GM12874 (cell line): ENCODE results near the gene ZBTB9.

Experiments used
- TF ChIP-seq, protein P1 (sequence below): IDR thresholded peaks from 2 replicates; pipeline ENCODE4 v1.5.1; 2011; ENCODE audit warnings: low read depth, mild to moderate bottlenecking, control low read depth, low read length, moderate library complexity; ENCODE audit not compliant: insufficient read depth

ZBTB9 gene, protein sequence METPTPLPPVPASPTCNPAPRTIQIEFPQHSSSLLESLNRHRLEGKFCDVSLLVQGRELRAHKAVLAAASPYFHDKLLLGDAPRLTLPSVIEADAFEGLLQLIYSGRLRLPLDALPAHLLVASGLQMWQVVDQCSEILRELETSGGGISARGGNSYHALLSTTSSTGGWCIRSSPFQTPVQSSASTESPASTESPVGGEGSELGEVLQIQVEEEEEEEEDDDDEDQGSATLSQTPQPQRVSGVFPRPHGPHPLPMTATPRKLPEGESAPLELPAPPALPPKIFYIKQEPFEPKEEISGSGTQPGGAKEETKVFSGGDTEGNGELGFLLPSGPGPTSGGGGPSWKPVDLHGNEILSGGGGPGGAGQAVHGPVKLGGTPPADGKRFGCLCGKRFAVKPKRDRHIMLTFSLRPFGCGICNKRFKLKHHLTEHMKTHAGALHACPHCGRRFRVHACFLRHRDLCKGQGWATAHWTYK

DNA sequence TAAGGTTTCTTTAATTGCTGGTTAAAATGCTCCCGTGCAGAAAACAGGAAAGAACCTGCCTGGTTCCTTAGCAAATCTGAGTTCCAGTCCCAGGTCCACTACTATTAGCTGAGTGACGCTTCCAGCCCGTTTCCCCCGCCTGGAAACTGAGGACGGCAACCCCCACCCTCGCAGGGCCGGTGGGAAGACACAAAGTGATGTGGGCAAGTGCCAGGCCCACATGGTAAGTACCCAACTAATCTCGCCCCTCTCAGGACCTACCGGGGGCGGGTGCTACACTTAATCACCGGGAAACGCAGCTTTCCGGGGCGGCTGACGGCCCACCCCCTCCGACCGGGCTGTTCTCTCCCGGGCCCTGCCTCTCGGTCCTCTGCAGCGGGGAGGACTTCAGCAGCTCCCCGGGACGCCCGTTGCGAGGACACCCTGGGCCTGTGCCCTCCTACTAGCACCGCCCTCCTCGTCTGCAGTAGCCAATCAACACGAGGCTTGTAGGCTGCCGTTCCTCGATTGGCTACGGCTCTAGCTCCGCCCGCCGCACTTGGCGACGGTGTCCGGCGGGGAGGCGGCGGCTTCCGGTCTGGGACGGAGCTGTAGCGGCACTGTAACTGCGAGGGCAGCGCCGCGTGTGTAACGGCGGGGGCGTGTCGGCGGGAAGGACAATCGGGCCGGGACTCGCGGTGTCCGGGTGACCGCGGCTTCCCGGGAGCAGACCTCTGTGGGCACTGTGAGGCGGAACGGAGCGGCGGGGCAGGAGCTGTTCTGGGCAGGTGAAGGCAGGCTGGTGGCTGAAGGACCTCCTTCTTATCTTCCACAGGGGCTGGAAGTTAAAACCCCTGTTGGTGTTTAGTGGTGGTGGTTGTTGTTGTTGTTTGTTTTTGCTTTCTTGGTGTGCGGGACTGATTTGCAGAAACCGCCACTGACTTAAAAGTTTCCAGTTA lies at the start of gene ZBTB9:
Gene ZBTB9, plus strand, starts transcription at position 568 of the 938 bp plus-strand sequence. CDS start 525 bp downstream, outside the sequence.
- TF ChIP-seq, protein P1, sequence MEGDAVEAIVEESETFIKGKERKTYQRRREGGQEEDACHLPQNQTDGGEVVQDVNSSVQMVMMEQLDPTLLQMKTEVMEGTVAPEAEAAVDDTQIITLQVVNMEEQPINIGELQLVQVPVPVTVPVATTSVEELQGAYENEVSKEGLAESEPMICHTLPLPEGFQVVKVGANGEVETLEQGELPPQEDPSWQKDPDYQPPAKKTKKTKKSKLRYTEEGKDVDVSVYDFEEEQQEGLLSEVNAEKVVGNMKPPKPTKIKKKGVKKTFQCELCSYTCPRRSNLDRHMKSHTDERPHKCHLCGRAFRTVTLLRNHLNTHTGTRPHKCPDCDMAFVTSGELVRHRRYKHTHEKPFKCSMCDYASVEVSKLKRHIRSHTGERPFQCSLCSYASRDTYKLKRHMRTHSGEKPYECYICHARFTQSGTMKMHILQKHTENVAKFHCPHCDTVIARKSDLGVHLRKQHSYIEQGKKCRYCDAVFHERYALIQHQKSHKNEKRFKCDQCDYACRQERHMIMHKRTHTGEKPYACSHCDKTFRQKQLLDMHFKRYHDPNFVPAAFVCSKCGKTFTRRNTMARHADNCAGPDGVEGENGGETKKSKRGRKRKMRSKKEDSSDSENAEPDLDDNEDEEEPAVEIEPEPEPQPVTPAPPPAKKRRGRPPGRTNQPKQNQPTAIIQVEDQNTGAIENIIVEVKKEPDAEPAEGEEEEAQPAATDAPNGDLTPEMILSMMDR: no peak

DNA sequence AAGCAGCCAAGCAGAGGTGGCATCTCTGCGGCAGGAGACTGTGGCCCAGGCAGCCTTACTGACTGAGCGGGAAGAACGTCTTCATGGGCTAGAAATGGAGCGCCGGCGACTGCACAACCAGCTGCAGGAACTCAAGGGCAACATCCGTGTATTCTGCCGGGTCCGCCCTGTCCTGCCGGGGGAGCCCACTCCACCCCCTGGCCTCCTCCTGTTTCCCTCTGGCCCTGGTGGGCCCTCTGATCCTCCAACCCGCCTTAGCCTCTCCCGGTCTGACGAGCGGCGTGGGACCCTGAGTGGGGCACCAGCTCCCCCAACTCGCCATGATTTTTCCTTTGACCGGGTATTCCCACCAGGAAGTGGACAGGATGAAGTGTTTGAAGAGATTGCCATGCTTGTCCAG lies 49.5 kb upstream of the ZBTB9 start:
- TF ChIP-seq, protein P1: no peak

DNA sequence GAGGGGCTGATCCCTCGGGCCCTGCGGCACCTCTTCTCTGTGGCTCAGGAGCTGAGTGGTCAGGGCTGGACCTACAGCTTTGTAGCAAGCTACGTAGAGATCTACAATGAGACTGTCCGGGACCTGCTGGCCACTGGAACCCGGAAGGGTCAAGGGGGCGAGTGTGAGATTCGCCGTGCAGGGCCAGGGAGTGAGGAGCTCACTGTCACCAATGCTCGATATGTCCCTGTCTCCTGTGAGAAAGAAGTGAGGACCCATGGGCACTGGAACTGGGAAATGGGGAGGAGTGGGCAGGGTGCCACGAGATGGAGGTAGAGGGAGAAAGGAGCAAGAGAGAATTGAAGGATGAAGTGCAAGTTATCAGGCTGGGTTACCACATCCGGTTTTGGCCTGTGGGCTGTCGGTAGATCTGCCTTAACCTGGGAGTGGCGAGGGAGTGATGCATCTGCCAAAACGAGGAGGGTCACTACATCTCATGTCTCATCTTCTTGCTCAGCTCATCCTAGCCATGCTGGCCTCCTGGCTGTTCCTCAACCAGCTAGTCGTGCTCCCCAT lies 48.9 kb upstream of the ZBTB9 start:
- TF ChIP-seq, protein P1: no peak

DNA sequence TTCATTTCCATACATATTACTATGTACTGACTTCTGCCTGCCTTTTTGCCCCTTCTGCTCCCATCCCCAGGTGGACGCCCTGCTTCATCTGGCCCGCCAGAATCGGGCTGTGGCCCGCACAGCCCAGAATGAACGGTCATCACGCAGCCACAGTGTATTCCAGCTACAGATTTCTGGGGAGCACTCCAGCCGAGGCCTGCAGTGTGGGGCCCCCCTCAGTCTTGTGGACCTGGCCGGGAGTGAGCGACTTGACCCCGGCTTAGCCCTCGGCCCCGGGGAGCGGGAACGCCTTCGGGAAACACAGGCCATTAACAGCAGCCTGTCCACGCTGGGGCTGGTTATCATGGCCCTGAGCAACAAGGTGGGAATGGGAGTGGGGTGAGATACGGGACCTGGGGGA lies 48.2 kb upstream of the ZBTB9 start:
- TF ChIP-seq, protein P1: no peak

DNA sequence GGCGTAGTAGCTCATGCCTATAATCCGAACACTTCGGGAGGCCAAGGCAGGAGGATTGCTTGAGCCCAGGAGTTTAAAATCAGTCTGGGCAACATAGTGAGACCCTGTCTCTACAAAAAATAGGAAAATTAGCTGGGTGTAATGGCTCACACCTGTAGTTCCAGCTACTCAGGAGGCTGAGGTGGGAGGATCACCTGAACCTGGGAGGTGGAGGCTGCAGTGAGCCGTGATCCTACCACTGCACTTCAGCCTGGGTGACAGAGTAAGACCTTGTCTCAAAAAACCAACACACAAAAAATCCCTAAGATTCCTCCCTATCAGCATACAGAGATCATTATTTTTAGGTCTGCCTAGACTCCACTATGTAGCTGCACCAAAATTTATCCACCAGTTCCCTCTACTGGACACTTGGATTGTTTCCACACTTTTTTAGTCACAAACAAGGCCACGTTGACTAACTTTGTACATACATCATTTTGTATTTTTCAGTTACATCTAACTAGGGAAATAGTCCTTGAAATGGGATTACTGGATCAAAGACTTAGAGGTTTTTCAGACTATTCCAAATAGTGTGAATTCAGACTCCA lies 47.2 kb upstream of the ZBTB9 start:
- TF ChIP-seq, protein P1: no peak

DNA sequence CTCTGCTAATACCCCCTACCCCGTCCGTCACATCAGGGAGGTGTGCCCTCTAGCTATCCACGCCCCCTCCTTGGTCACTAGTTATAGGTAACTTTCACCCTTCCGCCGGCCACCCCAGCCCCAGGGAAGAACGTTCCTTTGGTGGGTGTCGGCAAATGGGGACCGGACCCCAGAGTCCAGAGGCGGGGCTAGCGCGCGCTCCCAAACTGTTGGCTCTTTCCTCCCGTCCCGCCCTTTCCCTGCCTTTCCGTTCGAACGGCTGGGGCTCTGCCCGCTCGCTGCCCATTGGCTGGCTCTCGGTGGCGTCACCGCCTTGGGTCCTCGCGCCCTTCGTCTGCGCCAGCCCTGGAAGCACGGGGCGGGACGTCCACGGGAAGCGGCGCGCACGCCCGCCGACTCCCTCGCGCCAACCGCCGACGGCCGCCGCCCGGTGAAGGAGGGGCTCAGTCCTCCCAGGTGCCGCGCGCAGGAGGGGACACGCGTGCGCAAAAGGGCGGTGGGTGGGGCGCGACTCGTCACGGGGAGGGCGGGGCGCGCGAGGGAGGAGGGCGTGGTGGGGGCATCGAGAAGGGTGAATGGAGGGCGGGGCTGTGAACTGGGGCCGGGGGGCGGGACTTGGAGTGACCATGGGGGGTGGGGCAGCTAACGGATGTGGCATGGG lies 44.2 kb upstream of the ZBTB9 start:
- TF ChIP-seq, protein P1: no peak
